ENCODE measurements around the gene MTHFD1L. TPM values are rescaled to one million over a fixed set of nuclear protein-coding genes. Genes with fewer than 3 reads are reported as not detected.

The MTHFD1L gene
- total and polyA plus RNA-seq, 2 of the 8 experiments (the other 6 are each of a cell fraction or from before 2014, with no cell fraction given) = 29.2 to 105 TPM

GRCh38 chr6:151018911-151019782, 153.6 kb downstream of the MTHFD1L start:
- H3K27ac ChIP-seq (ENCODE audit: low read depth, low read length) = no peak overlapping the region
- H2BK15ac ChIP-seq (ENCODE audit: low read length) = no peak overlapping the region
- H4K5ac ChIP-seq (ENCODE audit: insufficient read length, low read depth, low read length) = no peak overlapping the region
- no peak overlapping the region for H3K9ac ChIP-seq (replicated peaks in 1 of 4; ENCODE audit: extremely low read depth in 1 of 4, low read depth in 3 of 4, low read length in 3 of 4)
- no peaks in the 10 kb centered on the region for H3K79me2 ChIP-seq (ENCODE audit: control insufficient read depth in 1 of 2, insufficient read depth in 2 of 2, low read length in 2 of 2)
- no peak overlapping the region for H3K4me3 ChIP-seq (ENCODE audit: extremely low read depth in 1 of 4, insufficient read depth in 2 of 4, low read depth in 3 of 4, low read length in 4 of 4)
- H4K91ac ChIP-seq (replicated peaks; ENCODE audit: insufficient read length, low read length) = no peak overlapping the region
- H3K23me2 ChIP-seq (ENCODE audit: low read depth, low read length) = no peaks in the 10 kb centered on the region
- H4K20me1 ChIP-seq (replicated peaks in 1 of 2; ENCODE audit: control insufficient read depth in 1 of 2, insufficient read depth in 2 of 2, low read length in 2 of 2) = no peaks in the 10 kb centered on the region
- DNase-seq (ENCODE audit: low read depth in 1 of 2, low spot score in 2 of 2) (no peak), FAIRE-seq (no peak)
- H2BK12ac ChIP-seq (ENCODE audit: low read depth, low read length) = no peak overlapping the region
- H3K18ac ChIP-seq (ENCODE audit: extremely low read depth, low read length) = no peak overlapping the region
- no peaks in the 10 kb centered on the region for H3K4me1 ChIP-seq (replicated peaks in 1 of 4; ENCODE audit: control insufficient read depth in 3 of 4, insufficient read depth in 4 of 4, low read length in 3 of 4)
- no peak overlapping the region for H3K56ac ChIP-seq (replicated peaks; ENCODE audit: insufficient read length, low read depth, low read length)
- H2BK20ac ChIP-seq (ENCODE audit: low read length) = no peak overlapping the region
- H2AK5ac ChIP-seq (ENCODE audit: low read depth, low read length) = no peak overlapping the region
- no peaks in the 10 kb centered on the region for H3K9me3 ChIP-seq (ENCODE audit: insufficient read depth in 2 of 2, low read depth in 1 of 2, low read length in 1 of 2)
- H3K4me2 ChIP-seq (ENCODE audit: insufficient read depth in 1 of 2, low read depth in 2 of 2, low read length in 2 of 2) = no peak overlapping the region
- H3K23ac ChIP-seq (ENCODE audit: insufficient read length) = no peak overlapping the region
- POLR2A ChIA-PET (ENCODE audit: partially characterized antibody) = no interaction called here
- no peak overlapping the region for H2BK120ac ChIP-seq (replicated peaks; ENCODE audit: low read depth, low read length)
- H3K27me3 ChIP-seq (replicated peaks in 1 of 4; ENCODE audit: control insufficient read depth in 3 of 4, extremely low read depth in 1 of 4, insufficient read depth in 3 of 4, low read length in 3 of 4) = no peaks in the 10 kb centered on the region
- H3K36me3 ChIP-seq (ENCODE audit: control insufficient read depth in 2 of 4, insufficient read depth in 4 of 4, low read length in 3 of 4) = peaks cover 5 to 47% (median 21%) of the 10 kb centered on the region in 4 experiments
- no peak overlapping the region for H2BK5ac ChIP-seq (ENCODE audit: low read depth, low read length)
- no peak overlapping the region for H3K14ac ChIP-seq (ENCODE audit: insufficient read length)
- H3K79me1 ChIP-seq (ENCODE audit: low read depth, low read length) = no peaks in the 10 kb centered on the region
- no peak overlapping the region for H2AFZ ChIP-seq (ENCODE audit: low read length)
- 90% methylated on average over 7 of the region's 7 CpGs; no CpG with 5 or more reads in 1 of the 2 experiments for WGBS, 2 experiments (ENCODE audit: extremely low coverage in 1 of 2, insufficient coverage in 1 of 2, insufficient read length in 1 of 2, insufficient replicate concordance in 2 of 2, low coverage in 1 of 2, low lambda C conversion rate in 2 of 2, missing lambda C conversion rate in 1 of 2)
- H4K8ac ChIP-seq (ENCODE audit: extremely low read depth, insufficient read depth, low read length) = no peak overlapping the region
- H3K4ac ChIP-seq (replicated peaks; ENCODE audit: insufficient read length, low read depth, low read length) = no peak overlapping the region
- CTCF ChIA-PET (ENCODE audit: partially characterized antibody) = interaction anchor here (0.7 to 11.5 kb wide), 7 partner anchors 6 to 306 kb away, joined by 3 to 133 read pairs (median 5); no protein-coding TSS in a partner anchor
- TF ChIP-seq CHD2 (IDR thresholded peaks at IDR 0.05; ENCODE audit: low read length) (no peak), RFX5 (IDR thresholded peaks at IDR 0.05; ENCODE audit: borderline replicate concordance, low read depth, low read length) (no peak), SIN3A (conservative IDR thresholded peaks at IDR 0.05 in 1 of 2, IDR thresholded peaks at IDR 0.05 in 1 of 2; ENCODE audit: low read depth in 1 of 2, low read length in 2 of 2) (no peak), POLR2A (IDR thresholded peaks at IDR 0.05; ENCODE audit: control extremely low read depth in 1 of 2, low read depth in 2 of 2, low read length in 2 of 2) (no peak), SP1 (IDR thresholded peaks at IDR 0.05; ENCODE audit: low read depth, low read length) (no peak)

All from H1 (cell line).